HT1080 (cell line): ENCODE measurements around the gene ATXN7L1. TPM values are rescaled to one million over a fixed set of nuclear protein-coding genes. Genes with fewer than 3 reads are reported as not detected.
A peak's percentile ranks its signal among the peaks of the same experiment; 100 is the strongest.

Experiments used
- DNase-seq: peaks from one replicate; pipeline ENCODE4 v3.0.0-alpha.2; 2015; ENCODE audit warnings: low read depth
- total RNA-seq: library from RNA; depleted of rRNA; stranded (reverse); fragments of >200 nt; shearing (Covaris generic); gene quantifications from 2 replicates; pipeline ENCODE4 v1.2.3, GENCODE V29; 2014

Gene ATXN7L1
- total RNA-seq, 1 experiment from 2014 or later, result 3.3 TPM

DNA sequence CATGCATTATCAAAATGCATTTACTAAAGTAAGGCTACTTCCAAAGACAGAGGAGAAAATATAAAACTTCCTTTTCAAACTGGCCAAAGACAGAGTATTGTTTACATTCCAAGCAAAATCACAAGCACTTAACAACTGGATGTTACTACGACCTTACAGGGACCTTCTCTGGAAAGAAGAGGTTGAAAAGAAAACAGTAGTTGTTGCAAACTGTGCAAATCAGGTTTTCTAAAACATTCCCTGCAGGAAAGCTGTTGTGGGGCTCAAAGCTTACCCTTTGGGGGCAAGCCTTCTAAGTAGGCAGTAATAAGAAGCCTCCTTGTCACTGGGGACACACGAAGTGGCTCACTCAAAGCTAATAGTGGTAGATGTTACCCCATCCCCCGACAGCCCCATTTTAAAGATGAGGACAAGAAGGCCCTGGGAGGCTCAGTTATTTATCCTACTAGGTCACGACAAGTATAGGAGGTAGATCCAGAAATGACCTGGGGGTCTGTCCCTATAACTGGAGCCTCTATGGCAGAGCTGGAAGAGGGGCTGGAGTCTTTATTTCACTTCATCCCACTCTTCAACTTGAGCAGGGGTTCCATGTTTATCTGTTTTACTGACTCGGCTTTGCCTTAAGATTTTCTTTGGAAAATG lies 46.6 kb downstream of the ATXN7L1 start:
- no peak for DNase-seq

DNA sequence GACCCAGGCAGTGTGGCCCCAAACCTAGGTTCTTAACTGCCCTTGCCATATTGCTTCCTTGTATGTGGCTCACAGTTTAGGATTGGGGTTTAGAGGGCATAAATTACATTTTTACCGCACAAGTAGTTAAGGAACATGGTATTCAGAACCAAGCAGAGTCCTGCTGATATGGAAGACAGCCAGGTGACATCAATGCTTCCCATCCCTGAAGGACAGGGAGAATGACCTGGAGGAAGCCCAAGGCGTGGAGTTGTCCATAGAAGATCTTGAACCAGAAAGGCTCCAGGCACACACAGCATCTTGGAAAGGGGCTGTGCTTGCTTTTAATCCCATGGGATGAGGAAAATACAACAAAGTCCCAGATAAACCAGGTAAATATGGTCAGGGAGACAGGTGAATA lies 48.3 kb downstream of the ATXN7L1 start:
- no peak for DNase-seq

DNA sequence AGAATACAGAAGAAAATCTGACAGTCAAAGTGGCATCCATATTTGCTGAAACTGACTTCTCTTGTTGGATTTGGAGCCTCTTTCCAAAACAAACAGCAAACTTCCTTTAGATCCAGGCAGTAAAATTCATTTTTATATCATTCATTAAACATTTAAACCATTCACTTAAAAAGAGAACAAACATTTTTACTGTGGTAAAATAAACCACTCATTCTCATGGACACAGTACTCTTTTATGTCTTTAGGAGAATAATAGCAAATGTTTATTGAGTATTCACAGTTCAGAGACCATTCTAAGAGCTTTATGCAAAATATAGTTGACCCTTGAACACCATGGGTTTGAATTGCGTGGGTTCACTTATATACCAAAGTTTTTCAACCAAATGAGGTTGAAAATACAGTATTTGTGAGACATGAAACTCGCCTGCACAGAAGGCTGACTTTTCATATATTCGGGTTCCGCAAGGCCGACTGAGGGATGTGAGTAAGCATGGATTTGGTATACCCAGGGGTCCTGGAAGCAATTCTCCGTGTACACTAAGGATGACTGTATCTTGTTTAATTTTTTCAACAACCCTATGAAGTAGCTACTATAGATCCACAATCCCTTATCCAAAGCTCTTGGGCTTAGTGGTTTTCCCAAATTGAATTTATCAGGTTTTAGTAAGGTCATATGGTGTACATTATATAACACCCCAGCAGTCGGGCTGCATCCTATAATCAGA lies 49.1 kb downstream of the ATXN7L1 start:
- DNase-seq, result no peak

DNA sequence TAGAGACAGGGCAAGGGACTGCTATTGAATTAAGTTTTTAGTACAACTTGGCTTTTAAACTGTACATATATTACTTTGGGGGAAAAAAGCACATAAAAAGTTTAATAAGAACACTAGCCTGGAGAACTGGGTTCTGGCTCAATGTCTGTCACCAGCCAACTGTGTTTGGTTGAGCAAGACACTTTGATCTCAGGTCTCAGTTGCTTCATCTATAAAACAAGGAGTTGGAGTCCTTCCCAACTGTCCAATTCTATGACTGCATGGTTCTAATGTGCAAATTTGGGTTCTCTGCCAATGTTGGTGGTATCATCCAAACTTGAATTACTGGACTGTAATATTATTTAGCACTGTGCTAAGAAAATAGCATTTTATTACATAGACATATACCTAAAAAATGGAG lies 50.3 kb downstream of the ATXN7L1 start:
- no peak for DNase-seq

DNA sequence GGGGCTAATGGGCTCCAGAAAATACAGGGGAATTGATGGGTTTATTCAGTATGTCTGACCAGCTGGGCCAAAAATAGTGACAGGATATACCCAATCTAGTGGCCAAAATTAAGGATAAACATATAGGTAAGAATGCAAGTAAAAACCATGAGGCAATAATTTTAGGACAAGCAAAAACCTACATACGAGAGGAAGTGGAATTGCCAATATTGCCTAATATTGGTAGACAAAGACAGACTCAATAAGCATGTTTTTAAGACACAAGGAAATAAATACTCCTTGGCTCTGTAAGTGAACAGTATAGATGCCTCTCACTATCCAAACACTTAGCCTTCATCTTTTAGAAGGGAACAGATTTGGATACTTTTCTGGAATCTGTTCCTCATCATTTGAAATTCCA lies 51.0 kb downstream of the ATXN7L1 start:
- DNase-seq, result no peak

DNA sequence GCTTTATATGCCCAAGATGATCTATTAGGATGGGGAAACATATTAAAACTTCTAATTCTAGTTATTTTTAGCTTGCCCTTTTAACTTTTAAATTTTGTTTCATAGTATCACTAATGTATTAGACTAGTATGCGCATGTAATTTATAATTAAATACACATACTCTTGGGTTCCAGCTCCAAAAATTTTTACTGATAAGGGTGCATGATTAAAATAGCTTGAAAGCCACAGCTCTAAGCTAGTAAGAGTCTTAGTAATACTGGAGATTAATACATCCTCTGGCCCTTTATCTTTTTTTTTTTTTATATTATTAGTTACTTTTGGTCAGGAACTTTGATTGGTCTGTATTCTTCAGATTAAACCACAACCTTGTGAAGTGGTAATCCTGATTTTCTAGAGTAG lies 53.6 kb downstream of the ATXN7L1 start:
- DNase-seq, result no peak

DNA sequence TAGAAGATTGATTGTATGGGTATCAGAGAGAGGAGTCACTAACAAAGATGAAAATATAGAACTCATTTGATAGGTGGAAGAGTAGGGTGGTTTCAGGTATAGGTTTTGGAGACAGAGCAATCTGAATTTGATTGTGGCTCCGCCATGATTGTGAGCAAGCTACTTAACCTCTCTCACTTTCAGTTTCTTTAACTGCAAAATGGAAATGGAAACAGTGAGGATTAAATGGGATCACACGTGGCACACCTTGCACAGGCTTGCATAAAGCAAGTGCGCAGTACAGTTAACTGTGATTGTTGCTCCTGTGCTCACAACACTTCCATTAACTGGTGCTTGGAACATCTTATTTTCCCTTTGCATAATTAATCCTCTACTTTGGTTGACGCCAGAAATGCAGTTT lies 54.9 kb downstream of the ATXN7L1 start:
- DNase-seq, result no peak

DNA sequence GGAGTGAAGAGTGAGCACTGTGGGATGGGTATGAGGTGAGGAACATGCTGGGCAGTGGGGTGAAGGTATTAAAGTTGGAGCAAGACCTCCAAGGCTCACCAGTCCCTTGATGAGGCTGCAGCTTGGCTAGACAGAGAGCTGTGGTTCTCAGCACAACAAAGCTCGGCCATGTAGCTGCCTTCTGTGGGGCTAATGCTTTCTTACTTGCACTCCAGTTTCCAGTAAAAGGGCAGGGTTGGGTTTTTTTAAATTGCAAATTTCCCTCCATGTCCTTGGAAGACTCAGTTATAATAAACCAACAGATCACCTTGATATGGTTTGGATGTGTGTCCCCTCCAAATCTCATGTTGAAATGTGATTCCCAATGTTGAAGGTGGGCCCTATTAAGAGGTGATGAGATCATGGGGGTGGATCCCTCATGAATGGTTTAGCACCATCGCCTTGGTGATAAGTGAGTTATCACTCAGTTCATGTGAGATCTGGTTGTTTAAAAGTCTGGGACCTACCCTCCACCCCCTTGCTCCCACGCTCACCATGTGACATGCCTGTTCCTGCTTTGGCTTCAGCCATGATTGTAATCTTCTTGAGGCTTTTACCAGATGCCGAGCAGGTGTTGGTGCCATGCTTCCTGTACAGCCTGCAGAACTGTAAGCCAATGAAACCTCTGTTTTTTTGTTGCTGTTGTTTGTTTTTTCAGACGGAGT lies 55.9 kb downstream of the ATXN7L1 start:
- no peak for DNase-seq

DNA sequence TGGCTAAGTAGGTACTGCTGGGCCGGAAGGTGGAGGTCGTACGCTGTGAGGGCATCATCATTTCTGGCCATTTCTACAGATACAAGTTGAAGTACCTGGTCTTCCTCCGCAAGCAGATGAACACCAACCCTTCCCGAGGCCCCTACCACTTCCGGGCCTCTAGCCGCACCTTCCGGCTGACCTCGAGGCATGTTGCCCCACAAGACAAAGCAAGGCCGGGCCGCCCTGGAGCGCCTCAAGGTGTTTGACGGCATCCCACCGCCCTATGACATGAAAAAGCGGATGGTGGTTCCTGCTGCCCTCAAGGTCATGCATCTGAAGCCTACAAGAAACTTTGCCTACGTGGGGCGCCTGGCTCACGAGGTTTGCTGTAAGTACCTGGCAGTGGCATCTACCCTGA lies 56.8 kb downstream of the ATXN7L1 start:
- no peak for DNase-seq

DNA sequence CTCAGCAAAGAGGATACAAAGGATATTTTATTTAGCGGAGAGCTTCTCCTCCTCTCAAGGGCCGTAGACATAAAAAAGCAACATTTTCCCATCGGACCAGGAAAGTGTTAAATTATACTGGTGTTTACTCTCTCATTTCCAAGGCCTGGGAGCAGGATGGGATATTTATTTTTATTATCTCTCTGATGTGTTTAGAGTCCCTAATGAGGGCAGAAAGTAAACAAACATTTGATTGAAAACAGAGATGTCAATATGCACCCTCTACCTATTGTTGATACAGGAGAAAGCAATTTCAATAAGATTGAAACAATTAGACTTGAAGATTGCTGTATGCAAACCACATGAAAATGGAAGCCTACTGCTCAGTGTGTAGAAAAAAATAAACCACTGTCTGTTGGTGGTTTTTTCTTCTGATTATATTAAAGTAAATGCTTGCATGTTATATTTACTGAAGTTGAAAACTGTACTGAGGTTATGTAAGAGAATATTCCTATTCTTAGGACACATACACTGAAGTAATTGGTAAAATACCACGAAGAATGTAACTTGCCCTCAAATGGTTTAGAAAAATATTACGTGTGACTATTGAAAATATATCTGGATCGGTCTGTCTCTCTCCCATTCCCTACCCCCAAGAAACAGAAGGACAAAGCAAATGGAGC lies 59.3 kb downstream of the ATXN7L1 start:
- no peak for DNase-seq

DNA sequence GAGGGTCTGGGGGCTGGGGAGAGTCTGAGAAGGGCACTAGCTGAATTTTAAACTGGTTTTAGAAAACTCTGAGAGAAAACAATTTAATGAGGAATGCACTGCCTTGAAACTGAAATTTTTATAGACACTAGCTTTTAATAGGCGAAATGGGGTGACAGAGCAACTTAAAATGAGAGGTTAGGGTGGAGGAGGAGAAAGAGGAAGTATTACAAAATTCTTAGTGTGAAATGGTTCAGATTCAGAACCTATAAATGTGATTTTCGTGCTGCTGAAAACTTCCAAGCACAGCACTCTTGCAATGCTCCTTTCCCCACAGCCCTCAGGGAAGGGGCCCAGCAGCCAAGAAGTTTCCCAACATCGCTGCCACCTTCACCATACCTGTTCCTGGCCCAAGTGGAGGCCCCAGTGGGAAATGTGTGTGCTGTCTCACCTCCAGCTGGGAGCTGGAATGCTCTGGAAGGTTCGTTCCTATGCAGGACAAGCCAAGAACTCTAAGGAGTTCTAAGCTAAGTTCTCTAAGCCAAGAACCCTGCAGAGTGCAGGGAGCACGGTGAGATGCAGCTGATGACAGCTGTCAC lies 60.0 kb downstream of the ATXN7L1 start:
- no peak for DNase-seq

DNA sequence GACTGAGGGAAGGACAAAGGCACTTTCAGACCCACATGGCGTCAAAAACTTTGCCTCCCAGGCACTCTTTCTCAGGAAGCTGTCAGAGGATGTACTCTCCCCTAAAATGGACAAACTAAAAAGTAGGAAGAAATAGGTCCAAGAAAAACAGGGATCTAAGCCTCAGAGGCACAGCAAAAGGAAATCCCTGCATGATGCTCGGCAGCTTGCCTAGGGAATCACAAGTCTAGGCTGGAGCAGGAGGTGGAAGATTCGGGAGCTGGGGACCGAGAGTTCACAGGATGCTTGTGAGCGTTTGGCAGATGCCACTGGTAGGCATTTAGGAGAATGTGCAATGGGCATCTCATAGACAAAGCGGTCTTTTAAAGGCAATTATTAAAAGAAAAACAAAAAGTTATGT lies 60.8 kb downstream of the ATXN7L1 start:
- no peak for DNase-seq

DNA sequence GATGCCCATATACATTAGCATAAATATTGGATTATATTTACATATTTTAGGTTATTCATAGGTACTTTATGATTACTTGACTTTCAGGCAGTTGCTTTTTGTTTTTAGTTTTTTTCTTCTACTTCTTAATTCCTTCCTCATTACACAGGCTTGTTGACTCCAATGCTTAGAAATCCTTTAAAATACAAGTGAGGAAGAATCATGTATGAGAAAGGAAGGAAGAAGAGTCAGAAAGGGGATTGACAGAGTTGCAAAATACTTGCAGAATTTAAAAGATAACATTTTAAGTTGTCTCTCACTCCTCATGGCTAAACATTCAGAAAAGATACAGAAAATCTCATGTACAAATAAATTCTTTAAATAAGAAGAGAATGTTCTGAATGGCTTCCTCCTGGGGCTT lies 61.9 kb downstream of the ATXN7L1 start:
- DNase-seq, result no peak

DNA sequence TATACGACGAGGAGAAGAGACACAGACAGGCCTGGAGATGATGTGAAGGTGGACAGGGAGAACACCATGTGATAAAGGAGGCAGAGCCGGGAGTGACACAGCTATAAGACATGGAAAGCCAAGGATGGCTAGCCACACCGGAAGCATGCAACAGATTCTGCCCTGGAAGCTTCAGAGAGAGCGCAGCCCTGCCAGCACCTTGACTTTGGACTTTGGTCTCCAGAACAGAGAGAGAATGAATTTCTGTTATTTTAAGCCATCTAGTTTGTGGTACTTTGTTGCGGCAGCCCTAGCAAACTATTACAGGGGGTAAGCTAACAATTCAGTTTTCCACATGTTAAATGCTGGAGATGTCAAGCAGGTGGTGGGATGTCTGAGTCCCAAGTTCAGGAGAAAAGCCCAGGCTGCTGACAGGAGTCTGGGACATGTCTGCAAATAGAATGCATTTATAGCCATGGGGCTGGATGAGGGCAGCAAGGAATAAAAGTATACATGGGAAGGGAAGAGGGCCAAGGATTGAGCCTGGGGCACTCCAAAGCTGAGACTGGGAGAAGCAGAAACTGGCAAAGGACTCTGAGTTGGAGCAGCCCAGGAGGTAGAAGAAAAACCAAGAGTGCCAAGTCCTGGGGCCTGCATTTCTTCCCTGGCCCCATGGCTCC lies 65.1 kb downstream of the ATXN7L1 start:
- no peak for DNase-seq

DNA sequence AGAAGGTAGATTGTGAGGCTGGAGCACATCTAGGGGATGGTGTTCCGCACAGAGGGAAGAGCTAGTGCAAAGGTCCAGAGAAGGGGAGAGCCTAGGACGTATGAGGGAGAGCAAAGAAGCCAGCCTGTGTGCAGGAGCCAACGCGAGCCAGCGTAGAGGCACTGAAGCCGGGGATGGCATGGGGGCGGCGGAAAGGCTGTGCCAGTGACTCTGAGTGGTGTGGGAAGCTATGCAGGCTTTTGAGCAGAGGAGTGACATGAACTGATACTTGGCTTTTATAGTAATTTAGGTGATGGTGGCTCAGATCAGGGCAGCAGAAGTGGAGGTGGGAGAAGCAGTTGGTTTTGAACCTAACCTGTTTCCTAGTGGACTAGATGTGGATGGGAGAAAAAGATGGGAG lies 65.8 kb downstream of the ATXN7L1 start:
- DNase-seq, result no peak

DNA sequence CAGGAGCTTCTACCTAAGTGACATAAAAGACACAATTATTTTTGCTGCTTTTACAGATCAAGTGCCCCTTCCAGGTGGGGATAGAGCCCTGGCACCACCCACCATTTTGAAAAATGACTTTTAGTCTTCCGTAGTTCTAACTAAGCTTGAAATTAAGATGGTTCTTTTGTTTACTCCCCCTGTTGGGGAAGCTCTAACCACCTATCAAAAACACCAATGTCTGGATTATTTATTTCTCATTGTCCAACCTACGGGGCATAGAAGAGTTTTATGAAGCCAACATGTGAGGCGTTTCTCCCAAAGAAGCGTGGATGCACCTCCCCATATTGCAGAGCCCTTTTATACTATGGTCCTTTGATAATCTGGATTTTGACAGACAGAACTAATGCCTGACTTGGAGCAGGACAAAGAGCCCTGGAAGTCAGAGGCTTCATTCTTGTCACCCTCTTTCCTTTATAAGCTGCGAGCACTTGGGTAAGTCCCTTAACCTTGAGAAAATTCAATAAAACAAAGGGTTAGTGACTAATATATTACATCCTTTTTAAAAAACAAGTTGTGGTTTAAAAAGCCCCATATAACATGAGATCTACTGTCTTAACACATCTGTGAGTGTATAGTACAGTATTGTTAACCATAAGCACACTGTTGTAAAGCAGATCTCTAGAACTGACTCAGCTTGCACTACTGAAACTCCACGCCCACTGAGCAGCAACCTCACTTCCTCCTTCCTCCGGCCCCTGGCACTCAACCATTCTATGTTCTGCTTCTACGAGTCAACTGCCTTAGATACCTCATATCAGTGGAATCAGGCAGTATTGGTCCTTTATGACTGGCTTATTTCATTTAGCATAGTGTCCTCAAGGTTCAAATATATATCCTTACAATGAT lies 67.5 kb downstream of the ATXN7L1 start:
- peak; percentile 89 for DNase-seq

DNA sequence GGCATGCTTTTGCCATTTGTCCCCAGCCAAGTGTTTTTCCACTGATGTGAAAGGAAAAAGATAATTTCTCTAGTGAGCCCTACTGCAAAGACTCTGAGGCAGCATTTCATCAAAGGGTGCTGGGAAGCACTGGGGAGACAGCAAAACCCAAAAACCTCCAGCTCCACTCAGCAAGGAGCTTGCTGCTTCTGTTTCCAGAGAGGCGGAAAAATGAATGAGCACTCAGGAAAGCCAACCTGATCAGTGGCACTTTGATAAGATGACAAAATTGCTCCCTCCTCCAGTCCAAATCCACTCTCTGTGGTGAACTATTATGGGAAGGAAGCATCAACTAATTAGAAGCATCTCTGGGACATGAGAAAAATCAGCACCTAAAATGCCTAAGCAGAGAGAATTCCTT lies 68.2 kb downstream of the ATXN7L1 start:
- no peak for DNase-seq

DNA sequence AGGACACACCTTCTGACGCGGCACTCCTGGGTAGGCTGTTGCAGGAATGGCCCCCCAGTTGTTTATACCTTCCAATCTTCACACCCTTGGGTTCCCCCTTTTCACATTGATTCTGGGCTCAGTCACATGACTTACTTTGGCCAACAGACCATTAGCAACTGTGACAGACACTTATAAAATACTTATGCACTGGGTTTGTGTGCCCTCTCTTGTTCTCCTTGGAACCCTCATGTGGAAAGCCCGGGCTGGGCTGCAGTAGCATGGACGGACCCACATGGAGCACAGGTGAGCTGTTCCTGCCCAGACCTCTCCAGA lies 69.0 kb downstream of the ATXN7L1 start:
- no peak for DNase-seq

DNA sequence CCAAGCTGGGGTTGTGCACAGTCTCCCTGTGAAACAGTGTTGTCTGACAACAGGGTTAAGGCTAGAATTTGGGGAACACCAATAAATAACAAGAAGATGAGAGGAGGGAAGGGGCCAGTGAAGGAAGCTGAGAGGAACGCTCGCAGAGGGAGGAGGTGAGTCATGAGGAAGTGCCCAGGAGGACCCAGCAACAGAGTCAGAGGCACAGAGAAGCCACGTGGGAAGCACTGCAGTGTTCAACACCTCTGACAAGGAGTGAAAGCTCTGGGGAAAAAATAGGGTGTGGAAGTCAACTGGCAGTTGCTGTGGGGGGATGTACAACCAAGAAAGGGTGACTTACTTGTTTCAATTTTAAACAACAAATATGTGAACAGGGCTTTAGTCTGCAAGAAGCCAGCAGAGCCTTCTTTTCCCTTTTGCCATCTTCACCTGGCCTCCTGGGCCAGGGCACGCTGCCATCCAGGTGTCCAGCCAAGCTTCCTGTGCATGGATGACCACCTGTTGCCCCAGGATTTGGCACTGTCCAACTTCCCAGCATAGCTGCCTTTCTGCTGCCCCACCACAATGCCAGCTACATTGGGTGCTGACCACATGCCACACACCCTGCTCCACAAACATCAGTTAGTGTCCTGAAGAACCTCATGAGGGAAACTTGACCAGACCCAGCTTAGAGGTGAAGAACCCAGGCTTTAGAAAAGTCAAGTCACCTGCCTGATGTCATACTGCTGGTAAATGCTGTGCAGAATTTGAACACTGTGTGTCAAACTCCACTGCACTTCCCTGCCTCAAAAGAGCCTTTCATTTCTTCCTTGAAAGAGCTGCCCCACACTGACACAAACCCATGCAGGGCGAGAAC lies 69.6 kb downstream of the ATXN7L1 start:
- DNase-seq, result peak; percentile 86
